GM23248 (cell line): ENCODE data around the gene NPS.

Experiments used
- EZH2 ChIP-seq: fragments of 200-600 bp; sonication (generic); IDR thresholded peaks from 2 replicates; pipeline ENCODE4 v1.6.1; 2018; ENCODE audit warnings: antibody characterized with exemption, mild to moderate bottlenecking; ENCODE audit not compliant: insufficient read depth, poor library complexity, severe bottlenecking
- EZH2phosphoT487 ChIP-seq: fragments of 200-600 bp; sonication (generic); IDR thresholded peaks from 2 replicates; pipeline ENCODE4 v1.6.1; 2018; ENCODE audit warnings: antibody characterized with exemption, moderate library complexity, mild to moderate bottlenecking, low read depth; ENCODE audit not compliant: insufficient read depth

- TF ChIP-seq EZH2phosphoT487, result no peak
- TF ChIP-seq EZH2, result no peak
Measured at GRCh38 chr10:127523476-127523875, 25.6 kb upstream of the NPS start.
